HTR-8/SVneo (cell line): ENCODE results near the gene NKX6-2.
"Not testable (repeated sequence)": the region's sequence is repeated elsewhere in the genome, so short reads cannot be mapped to it uniquely, and the experiment has no call there.

Experiments
- DNase-seq: peaks from one replicate; pipeline ENCODE4 v3.0.0; 2011; ENCODE audit warnings: low spot score, mixed read lengths; ENCODE audit not compliant: insufficient read length
- FAIRE-seq: peaks from 2 replicates; lab custom pipeline; 2011; peaks lifted over from hg19 to GRCh38; lab: Jason Lieb, UNC

NKX6-2 gene

DNA sequence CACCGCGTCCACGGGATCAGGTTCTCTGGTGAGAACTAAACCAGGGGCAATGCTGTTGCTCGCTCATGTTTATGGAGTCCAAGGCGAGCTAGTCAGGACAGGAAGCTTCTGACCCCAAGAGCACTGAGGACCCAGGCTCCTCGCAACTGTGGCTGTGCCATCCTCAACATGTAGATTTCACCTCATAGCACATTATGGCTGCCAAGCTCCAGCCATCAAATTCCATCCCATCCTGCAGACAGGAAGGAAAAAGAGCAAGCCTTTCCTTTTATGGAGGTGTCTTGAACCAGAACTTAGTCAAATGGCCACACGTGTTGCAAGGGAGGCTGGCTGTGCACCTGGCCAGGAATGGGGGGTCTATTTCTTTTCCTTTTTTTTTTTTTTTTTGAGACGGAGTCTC lies 16.1 kb upstream of the NKX6-2 start:
- DNase-seq: no peak
- FAIRE-seq: no peak

DNA sequence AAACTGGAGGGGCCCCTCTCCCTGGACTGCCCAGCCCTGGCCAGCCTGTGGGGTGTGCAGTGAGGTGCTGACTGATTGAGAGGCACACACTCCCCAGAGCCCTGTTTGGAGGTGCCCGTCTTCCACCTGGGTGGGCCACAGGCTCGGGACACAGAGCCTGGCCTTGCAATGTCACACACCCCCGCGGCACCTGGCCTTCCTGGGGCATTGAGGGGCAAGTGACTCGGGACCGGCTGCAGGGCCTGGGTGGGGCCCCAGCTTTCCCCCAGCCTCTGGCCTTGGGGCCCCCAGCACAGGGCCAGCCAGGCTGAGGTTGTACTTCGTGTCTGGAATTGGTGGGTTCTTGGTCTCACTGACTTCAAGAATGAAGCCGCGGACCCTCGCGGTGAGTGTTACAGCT lies 13.9 kb upstream of the NKX6-2 start:
- no peak for FAIRE-seq
- no peak for DNase-seq

DNA sequence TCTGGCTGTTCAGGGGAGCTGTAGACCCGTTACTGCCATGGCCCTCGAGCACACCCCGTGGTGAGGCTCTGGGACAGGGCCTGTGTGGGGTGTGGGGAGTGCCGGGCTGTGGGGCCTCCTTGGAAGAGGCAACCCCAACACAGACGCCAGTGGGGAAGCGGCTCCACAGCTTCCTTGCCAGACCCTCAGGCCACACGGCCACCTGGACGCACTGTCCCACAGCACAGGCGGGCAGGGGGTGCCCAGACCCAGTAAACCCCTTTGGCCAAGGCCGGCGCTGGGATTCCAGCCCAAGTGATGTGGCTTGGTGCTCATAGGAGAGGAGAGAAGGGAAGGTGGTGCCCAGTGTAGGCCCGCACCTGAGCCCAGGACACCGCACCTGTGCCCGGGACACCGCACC lies 12.9 kb upstream of the NKX6-2 start:
- FAIRE-seq (no peak), DNase-seq (no peak)

DNA sequence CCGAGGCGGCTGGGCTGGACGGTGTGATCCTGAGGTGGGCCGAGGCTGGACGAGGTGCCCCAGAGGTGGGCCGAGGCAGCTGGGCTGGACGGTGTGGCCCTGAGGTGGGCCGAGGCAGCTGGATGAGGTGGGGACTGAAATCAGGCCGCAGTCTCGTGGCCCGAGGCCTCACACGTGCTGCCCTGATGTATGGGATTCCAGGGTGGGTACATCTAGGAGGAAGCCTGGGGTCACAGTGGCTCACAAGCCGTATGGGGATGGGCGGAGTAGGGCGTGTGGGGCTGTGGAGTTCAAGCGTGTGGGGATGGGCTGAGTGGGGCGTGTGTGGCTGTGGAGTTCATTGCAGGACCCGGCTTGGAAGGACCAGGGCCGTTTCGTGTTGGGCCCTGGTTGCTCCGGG lies 12.5 kb upstream of the NKX6-2 start:
- DNase-seq: no peak

GRCh38 chr10:132797986-132798385 lies 12.0 kb upstream of the NKX6-2 start:
- not testable (repeated sequence) for DNase-seq, FAIRE-seq

More for the DNA sequence above, 12.5 kb upstream of the NKX6-2 start:
- no peak for FAIRE-seq

DNA sequence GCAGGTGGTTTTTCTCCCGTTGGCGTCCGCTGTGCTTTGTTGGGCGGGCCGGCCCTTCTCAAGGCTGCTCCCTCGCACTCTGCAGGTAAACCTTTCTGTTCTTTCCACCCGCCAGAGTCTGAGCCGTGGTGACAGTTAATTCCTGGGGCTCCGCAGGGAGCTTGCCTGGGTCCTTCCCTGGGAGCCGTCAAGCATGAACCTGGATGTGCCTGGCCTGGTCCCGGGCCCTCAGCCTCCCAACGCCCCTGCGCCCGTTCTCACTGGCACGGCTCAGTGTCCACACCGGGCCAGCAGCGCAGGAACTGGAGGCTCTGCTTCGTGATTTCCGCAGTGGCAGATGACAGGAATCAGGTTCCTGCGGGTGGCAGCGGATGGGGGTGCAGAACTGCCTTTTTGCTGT lies 10.9 kb upstream of the NKX6-2 start:
- FAIRE-seq (no peak), DNase-seq (no peak)

DNA sequence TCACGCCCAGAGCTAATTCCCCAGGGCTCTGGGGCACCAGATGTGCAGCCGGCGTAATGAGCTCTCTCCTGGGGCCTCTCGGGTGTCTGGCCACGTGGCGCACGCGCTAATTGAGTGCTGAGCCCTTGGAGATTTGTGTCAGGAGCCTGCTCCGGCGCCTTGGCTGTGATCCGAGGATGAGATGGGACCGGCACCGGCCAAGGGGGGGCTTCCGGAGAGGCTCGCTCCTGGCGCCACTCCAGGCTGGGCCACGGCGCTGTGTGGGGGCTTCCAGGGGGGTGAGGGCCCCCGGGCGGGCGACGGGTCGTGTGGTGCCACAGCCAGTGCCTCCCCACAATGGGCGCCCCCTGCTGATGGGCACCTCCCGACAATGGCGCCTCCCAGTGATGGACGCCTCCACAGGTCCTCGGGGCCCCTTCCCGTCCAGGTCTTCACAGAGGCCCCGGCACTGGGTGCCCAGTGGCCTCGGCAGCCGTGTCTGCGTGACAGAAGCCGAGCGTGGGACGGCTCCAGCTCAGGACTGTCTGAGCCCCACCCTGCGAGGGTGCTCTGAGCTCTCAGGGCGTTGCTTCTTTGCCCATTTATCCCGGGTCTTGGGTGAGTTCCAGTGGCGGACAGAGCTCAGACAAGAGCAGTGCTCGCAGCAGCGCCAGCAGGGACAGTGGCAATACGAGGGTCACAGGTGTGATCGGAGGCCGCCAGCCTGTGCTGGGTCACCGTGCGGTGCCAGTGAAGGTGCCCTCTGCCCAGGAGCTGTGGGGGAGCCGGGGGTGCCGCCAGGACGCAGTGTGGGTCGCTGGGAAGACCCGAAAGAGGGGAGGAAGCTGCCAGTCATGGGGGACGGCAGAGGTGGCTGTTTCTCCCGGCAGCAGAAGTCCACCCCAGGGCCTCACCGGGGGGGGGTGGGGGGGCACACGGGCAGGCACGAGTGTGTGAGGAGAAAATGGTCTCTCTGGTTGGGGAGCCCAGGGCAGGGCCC lies 8.2 kb upstream of the NKX6-2 start:
- FAIRE-seq (no peak), DNase-seq (no peak)

GRCh38 chr10:132793213-132793612 lies 7.3 kb upstream of the NKX6-2 start:
- no peak for FAIRE-seq
- no peak for DNase-seq

- FAIRE-seq (no peak), DNase-seq (no peak)
Measured at GRCh38 chr10:132792796-132793195, 6.8 kb upstream of the NKX6-2 start.

DNA sequence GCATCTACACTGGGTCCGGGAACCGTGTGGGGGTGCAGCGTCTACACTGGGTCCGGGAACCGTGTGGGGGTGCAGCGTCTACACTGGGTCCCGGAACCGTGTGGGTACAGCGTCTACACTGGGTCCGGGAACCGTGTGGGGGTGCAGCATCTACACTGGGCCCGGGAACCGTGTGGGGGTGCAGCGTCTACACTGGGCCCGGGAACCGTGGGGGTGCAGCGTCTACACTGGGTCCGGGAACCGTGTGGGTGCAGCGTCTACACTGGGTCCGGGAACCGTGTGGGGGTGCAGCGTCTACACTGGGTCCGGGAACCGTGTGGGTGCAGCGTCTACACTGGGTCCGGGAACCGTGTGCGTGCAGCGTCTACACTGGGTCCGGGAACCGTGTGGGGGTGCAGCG lies 6.2 kb upstream of the NKX6-2 start:
- not testable (repeated sequence) for FAIRE-seq, DNase-seq

- DNase-seq: no peak
- FAIRE-seq: no peak
Measured at GRCh38 chr10:132790934-132791829, 5.2 kb upstream of the NKX6-2 start.

GRCh38 chr10:132790470-132790869 lies 4.5 kb upstream of the NKX6-2 start:
- DNase-seq: no peak

GRCh38 chr10:132789659-132790148 lies 3.8 kb upstream of the NKX6-2 start:
- no peak for FAIRE-seq

More at GRCh38 chr10:132790470-132790869, 4.5 kb upstream of the NKX6-2 start:
- FAIRE-seq: no peak

GRCh38 chr10:132788831-132789219 lies 2.9 kb upstream of the NKX6-2 start:
- no peak for DNase-seq
- FAIRE-seq: no peak

More at GRCh38 chr10:132789659-132790148, 3.8 kb upstream of the NKX6-2 start:
- DNase-seq: no peak

DNA sequence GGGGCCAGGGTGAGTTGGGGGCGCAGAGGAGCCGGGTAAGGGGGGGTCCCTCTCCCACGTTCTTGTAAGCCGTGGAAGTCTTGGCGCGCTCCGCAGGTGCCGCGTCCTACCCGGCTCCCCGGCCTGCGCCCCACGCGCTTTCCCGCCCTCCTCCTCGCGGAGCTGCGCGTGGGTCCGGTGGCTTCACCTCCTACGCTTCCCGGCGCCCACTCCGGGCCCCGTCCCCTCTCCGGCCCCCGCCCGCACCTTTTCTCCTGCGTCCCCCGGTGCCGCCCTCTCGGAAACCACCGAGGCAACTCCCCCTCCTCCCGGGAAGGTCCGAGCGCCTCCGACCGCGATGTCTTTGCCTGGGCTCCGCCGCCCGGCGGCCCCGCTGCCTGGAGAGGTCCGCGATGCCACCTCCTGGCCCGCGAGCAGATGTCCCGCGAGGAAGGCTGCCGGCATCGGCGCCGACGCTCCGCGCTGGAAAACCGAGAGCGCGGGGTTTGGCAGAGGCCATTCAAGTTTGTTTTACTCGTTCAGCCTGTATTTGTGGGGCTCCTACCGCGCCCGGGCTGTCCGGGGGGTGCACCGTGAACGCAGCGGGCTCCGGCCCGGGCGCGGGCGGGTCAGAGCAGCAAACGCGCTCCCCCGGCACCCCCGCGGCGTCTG lies 2.4 kb upstream of the NKX6-2 start:
- no peak for FAIRE-seq
- DNase-seq: peak; percentile 23

DNA sequence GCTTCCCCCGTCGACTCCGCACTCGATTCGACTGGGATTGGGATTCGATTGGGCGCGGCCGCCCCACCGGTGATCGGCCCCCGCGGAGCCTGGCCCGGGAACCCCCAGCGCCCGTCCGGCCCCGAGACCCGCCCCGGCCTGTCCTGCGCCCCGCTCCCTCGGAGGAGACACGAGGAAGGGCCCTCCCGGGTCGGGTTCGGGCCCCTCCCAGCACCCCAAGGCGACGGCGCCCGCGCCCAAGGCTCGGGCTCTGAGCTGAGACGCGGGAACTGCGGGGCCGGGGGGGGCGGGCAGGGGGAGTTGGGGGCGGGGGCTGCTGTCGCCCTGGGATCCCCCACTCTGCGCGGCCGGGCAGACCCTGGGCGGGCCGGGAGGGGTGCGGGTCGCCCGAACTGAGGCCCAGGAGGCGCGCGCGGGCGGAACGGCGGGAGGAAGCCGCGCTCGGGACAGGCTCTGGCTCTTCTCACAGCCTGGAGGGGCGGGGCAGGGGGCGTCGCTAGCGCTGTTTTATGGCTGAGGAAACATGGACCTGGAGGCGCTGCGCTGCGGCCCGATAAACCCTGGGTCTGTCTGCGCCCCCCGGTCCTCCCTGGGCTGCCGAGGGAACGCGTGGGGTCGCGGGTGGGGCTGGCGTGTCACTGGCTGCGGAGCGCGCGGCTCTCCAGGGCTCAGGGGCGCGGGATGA lies 1.7 kb upstream of the NKX6-2 start:
- FAIRE-seq: no peak
- DNase-seq: no peak

DNA sequence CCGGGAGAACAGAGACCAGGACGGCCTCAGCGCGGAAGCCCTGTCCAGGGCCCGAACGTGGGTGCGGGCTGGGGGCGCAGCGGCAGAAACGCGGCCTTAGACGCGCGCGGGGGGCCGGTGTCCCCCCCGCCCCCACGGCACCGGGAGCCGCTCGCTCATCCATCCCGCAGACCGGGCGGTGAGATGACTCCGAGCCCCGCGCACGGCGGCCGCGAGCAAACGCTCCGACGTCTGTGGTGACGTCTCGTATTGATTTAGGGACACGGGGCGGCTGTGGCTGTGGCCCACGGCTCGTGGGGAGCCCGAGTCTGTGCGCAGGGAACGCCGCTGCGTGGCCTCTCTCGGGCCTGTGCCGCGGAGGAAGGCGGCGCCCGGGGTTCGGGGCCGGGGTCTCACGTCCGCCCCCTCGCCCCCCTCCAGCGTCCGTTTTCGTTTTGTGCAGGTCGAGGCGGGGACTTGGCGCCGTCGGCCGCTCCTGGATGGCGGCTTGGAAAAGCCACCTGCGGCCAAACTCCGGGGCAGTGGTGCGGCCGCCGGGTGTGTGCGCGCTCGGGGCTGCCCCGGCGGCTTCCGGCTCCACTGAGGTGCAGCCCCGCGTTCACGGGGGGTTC lies 1.0 kb upstream of the NKX6-2 start:
- FAIRE-seq (no peak), DNase-seq (no peak)

- DNase-seq: no peak
- no peak for FAIRE-seq
Measured at GRCh38 chr10:132786476-132786883, 533 bp upstream of the NKX6-2 start.
